Activated naive CD8-positive, alpha-beta T cell treated with anti-CD3 and anti-CD28 coated beads, Interleukin-2, amount 50 U/mL, for 16 hours (primary cell): ENCODE results near the gene SPRR4.

ENCODE experiments used
- DNase-seq: peaks from one replicate; pipeline ENCODE4 v3.0.0-alpha.2; 2020; ENCODE audit warnings: low read depth, low spot score

SPRR4 gene

GRCh38 chr1:152970495-152970894, at the start of gene SPRR4:
SPRR4 (plus strand) TSS chr1:152970648; CDS start chr1:152971891, 1,243 bp downstream.
- no peak for DNase-seq

- no peak for DNase-seq
These were observed 46.3 kb upstream of the SPRR4 start for GRCh38 chr1:152924191-152924590.

GRCh38 chr1:152926091-152926490, 44.4 kb upstream of the SPRR4 start:
- DNase-seq: no peak

- no peak for DNase-seq
These were observed 41.8 kb upstream of the SPRR4 start for GRCh38 chr1:152928671-152929070.

- no peak for DNase-seq
These were observed 38.2 kb upstream of the SPRR4 start for GRCh38 chr1:152932170-152932811.

GRCh38 chr1:152933196-152933595, 37.3 kb upstream of the SPRR4 start:
- DNase-seq: no peak

- DNase-seq: no peak
These were observed 29.8 kb upstream of the SPRR4 start for GRCh38 chr1:152940614-152941013.

GRCh38 chr1:152941037-152941711, 29.3 kb upstream of the SPRR4 start:
- DNase-seq: no peak

GRCh38 chr1:152942161-152942560, 28.3 kb upstream of the SPRR4 start:
- no peak for DNase-seq

GRCh38 chr1:152946248-152946647, 24.2 kb upstream of the SPRR4 start:
- DNase-seq: no peak

- DNase-seq: no peak
These were observed 23.7 kb upstream of the SPRR4 start, which contains the start of gene SPRR5 for GRCh38 chr1:152946651-152947256. SPRR5 (plus strand) TSS chr1:152947206; CDS start chr1:152948555, 1,349 bp downstream.

GRCh38 chr1:152951711-152952110, 18.7 kb upstream of the SPRR4 start:
- no peak for DNase-seq

GRCh38 chr1:152953761-152954160, 16.7 kb upstream of the SPRR4 start:
- DNase-seq: no peak

- DNase-seq: no peak
These were observed 16.0 kb upstream of the SPRR4 start for GRCh38 chr1:152954436-152954835.

GRCh38 chr1:152957561-152957960, 12.9 kb upstream of the SPRR4 start:
- DNase-seq: no peak

GRCh38 chr1:152959273-152959672, 11.2 kb upstream of the SPRR4 start:
- no peak for DNase-seq

- DNase-seq: no peak
These were observed 10.5 kb upstream of the SPRR4 start for GRCh38 chr1:152959801-152960451.

- DNase-seq: no peak
These were observed 9.9 kb upstream of the SPRR4 start for GRCh38 chr1:152960452-152961044.

GRCh38 chr1:152961226-152961891, 9.1 kb upstream of the SPRR4 start:
- no peak for DNase-seq

GRCh38 chr1:152962876-152963415, 7.5 kb upstream of the SPRR4 start:
- DNase-seq: no peak

- no peak for DNase-seq
These were observed 5.9 kb upstream of the SPRR4 start for GRCh38 chr1:152964536-152964935.
